ENCODE results near the gene HCAR2.
"Not testable (repeated sequence)": the region's sequence is repeated elsewhere in the genome, so short reads cannot be mapped to it uniquely, and the experiment has no call there.

HCAR2 gene

GRCh38 chr12:122716658-122717057 is 13.5 kb upstream of the HCAR2 start, which contains the start of gene HCAR3:
HCAR3 (minus strand) TSS chr12:122716811; CDS start chr12:122716737, 74 bp downstream.
- not testable (repeated sequence) for H3K4me1 ChIP-seq (ENCODE audit: control insufficient read depth, insufficient read depth, low read length, poor library complexity, severe bottlenecking); DNase-seq; H3K27ac ChIP-seq (ENCODE audit: insufficient read depth, low read length, poor library complexity, severe bottlenecking); H3K4me3 ChIP-seq (ENCODE audit: insufficient read depth, low read depth, low read length, poor library complexity, severe bottlenecking); H3K9me3 ChIP-seq (ENCODE audit: control insufficient read depth, low read length); H3K27me3 ChIP-seq (replicated peaks; ENCODE audit: control insufficient read depth, insufficient read depth, low read length, poor library complexity, severe bottlenecking); H3K36me3 ChIP-seq (ENCODE audit: control insufficient read depth, insufficient read depth, low read length)

GRCh38 chr12:122715211-122715610 is 12.1 kb upstream of the HCAR2 start:
- not testable (repeated sequence) for H3K4me3 ChIP-seq (ENCODE audit: insufficient read depth, low read depth, low read length, poor library complexity, severe bottlenecking); H3K27me3 ChIP-seq (replicated peaks; ENCODE audit: control insufficient read depth, insufficient read depth, low read length, poor library complexity, severe bottlenecking); DNase-seq; H3K4me1 ChIP-seq (ENCODE audit: control insufficient read depth, insufficient read depth, low read length, poor library complexity, severe bottlenecking); H3K36me3 ChIP-seq (ENCODE audit: control insufficient read depth, insufficient read depth, low read length); H3K9me3 ChIP-seq (ENCODE audit: control insufficient read depth, low read length); H3K27ac ChIP-seq (ENCODE audit: insufficient read depth, low read length, poor library complexity, severe bottlenecking)

- H3K27me3 ChIP-seq (replicated peaks; ENCODE audit: control insufficient read depth, insufficient read depth, low read length, poor library complexity, severe bottlenecking); H3K9me3 ChIP-seq (ENCODE audit: control insufficient read depth, low read length); H3K27ac ChIP-seq (ENCODE audit: insufficient read depth, low read length, poor library complexity, severe bottlenecking); H3K36me3 ChIP-seq (ENCODE audit: control insufficient read depth, insufficient read depth, low read length); H3K4me1 ChIP-seq (ENCODE audit: control insufficient read depth, insufficient read depth, low read length, poor library complexity, severe bottlenecking); DNase-seq; H3K4me3 ChIP-seq (ENCODE audit: insufficient read depth, low read depth, low read length, poor library complexity, severe bottlenecking): not testable (repeated sequence)
Observed at GRCh38 chr12:122713491-122714188, 10.5 kb upstream of the HCAR2 start.

- not testable (repeated sequence) for H3K27ac ChIP-seq (ENCODE audit: insufficient read depth, low read length, poor library complexity, severe bottlenecking); H3K27me3 ChIP-seq (replicated peaks; ENCODE audit: control insufficient read depth, insufficient read depth, low read length, poor library complexity, severe bottlenecking); H3K4me1 ChIP-seq (ENCODE audit: control insufficient read depth, insufficient read depth, low read length, poor library complexity, severe bottlenecking); H3K9me3 ChIP-seq (ENCODE audit: control insufficient read depth, low read length); DNase-seq; H3K4me3 ChIP-seq (ENCODE audit: insufficient read depth, low read depth, low read length, poor library complexity, severe bottlenecking); H3K36me3 ChIP-seq (ENCODE audit: control insufficient read depth, insufficient read depth, low read length)
Observed at GRCh38 chr12:122711266-122711665, 8.1 kb upstream of the HCAR2 start.

- not testable (repeated sequence) for H3K9me3 ChIP-seq (ENCODE audit: control insufficient read depth, low read length); H3K4me3 ChIP-seq (ENCODE audit: insufficient read depth, low read depth, low read length, poor library complexity, severe bottlenecking); H3K27ac ChIP-seq (ENCODE audit: insufficient read depth, low read length, poor library complexity, severe bottlenecking); DNase-seq; H3K4me1 ChIP-seq (ENCODE audit: control insufficient read depth, insufficient read depth, low read length, poor library complexity, severe bottlenecking); H3K36me3 ChIP-seq (ENCODE audit: control insufficient read depth, insufficient read depth, low read length); H3K27me3 ChIP-seq (replicated peaks; ENCODE audit: control insufficient read depth, insufficient read depth, low read length, poor library complexity, severe bottlenecking)
Observed at GRCh38 chr12:122710341-122710740, 7.2 kb upstream of the HCAR2 start.

- not testable (repeated sequence) for H3K27me3 ChIP-seq (replicated peaks; ENCODE audit: control insufficient read depth, insufficient read depth, low read length, poor library complexity, severe bottlenecking); H3K36me3 ChIP-seq (ENCODE audit: control insufficient read depth, insufficient read depth, low read length); H3K4me3 ChIP-seq (ENCODE audit: insufficient read depth, low read depth, low read length, poor library complexity, severe bottlenecking); H3K4me1 ChIP-seq (ENCODE audit: control insufficient read depth, insufficient read depth, low read length, poor library complexity, severe bottlenecking); DNase-seq; H3K27ac ChIP-seq (ENCODE audit: insufficient read depth, low read length, poor library complexity, severe bottlenecking); H3K9me3 ChIP-seq (ENCODE audit: control insufficient read depth, low read length)
Observed at GRCh38 chr12:122709287-122709686, 6.1 kb upstream of the HCAR2 start.

GRCh38 chr12:122703841-122704240 is 684 bp upstream of the HCAR2 start:
- H3K4me3 ChIP-seq (ENCODE audit: insufficient read depth, low read depth, low read length, poor library complexity, severe bottlenecking); H3K27ac ChIP-seq (ENCODE audit: insufficient read depth, low read length, poor library complexity, severe bottlenecking); H3K27me3 ChIP-seq (replicated peaks; ENCODE audit: control insufficient read depth, insufficient read depth, low read length, poor library complexity, severe bottlenecking); DNase-seq; H3K36me3 ChIP-seq (ENCODE audit: control insufficient read depth, insufficient read depth, low read length); H3K4me1 ChIP-seq (ENCODE audit: control insufficient read depth, insufficient read depth, low read length, poor library complexity, severe bottlenecking); H3K9me3 ChIP-seq (ENCODE audit: control insufficient read depth, low read length): not testable (repeated sequence)

- not testable (repeated sequence) for H3K4me3 ChIP-seq (ENCODE audit: insufficient read depth, low read depth, low read length, poor library complexity, severe bottlenecking); DNase-seq; H3K27me3 ChIP-seq (replicated peaks; ENCODE audit: control insufficient read depth, insufficient read depth, low read length, poor library complexity, severe bottlenecking); H3K36me3 ChIP-seq (ENCODE audit: control insufficient read depth, insufficient read depth, low read length); H3K4me1 ChIP-seq (ENCODE audit: control insufficient read depth, insufficient read depth, low read length, poor library complexity, severe bottlenecking); H3K9me3 ChIP-seq (ENCODE audit: control insufficient read depth, low read length); H3K27ac ChIP-seq (ENCODE audit: insufficient read depth, low read length, poor library complexity, severe bottlenecking)
Observed at GRCh38 chr12:122701481-122701880, 1.7 kb downstream of the HCAR2 start.

GRCh38 chr12:122700038-122700710 is 3.0 kb downstream of the HCAR2 start:
- DNase-seq; H3K27me3 ChIP-seq (replicated peaks; ENCODE audit: control insufficient read depth, insufficient read depth, low read length, poor library complexity, severe bottlenecking); H3K4me3 ChIP-seq (ENCODE audit: insufficient read depth, low read depth, low read length, poor library complexity, severe bottlenecking); H3K36me3 ChIP-seq (ENCODE audit: control insufficient read depth, insufficient read depth, low read length); H3K9me3 ChIP-seq (ENCODE audit: control insufficient read depth, low read length); H3K4me1 ChIP-seq (ENCODE audit: control insufficient read depth, insufficient read depth, low read length, poor library complexity, severe bottlenecking); H3K27ac ChIP-seq (ENCODE audit: insufficient read depth, low read length, poor library complexity, severe bottlenecking): not testable (repeated sequence)

GRCh38 chr12:122696922-122697321 is 6.2 kb downstream of the HCAR2 start:
- H3K4me3 ChIP-seq (ENCODE audit: insufficient read depth, low read depth, low read length, poor library complexity, severe bottlenecking); H3K27me3 ChIP-seq (replicated peaks; ENCODE audit: control insufficient read depth, insufficient read depth, low read length, poor library complexity, severe bottlenecking); H3K36me3 ChIP-seq (ENCODE audit: control insufficient read depth, insufficient read depth, low read length); H3K4me1 ChIP-seq (ENCODE audit: control insufficient read depth, insufficient read depth, low read length, poor library complexity, severe bottlenecking); H3K27ac ChIP-seq (ENCODE audit: insufficient read depth, low read length, poor library complexity, severe bottlenecking); DNase-seq; H3K9me3 ChIP-seq (ENCODE audit: control insufficient read depth, low read length): not testable (repeated sequence)

Measured in effector memory CD4-positive, alpha-beta T cell (primary cell).